ENCODE data around the gene STK39.

DNA sequence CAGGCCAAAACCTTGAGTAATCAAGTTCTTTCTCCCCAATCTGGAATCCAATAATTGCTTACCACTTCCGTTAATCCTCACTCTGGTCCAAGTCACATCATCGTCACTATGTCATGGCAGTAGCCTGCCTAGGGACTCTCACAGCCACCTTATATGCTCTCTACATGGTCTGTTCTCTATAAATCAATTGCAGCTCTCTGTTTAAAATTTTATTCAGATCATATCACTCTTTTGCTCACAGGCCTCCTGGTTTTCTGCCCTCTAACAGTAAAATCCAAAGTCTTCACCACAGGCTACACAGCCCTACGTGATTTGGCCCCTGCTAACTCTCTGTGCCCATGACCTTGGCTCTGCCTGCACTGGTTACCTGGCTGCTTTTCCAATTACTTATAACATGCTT lies 188.7 kb downstream of the STK39 start:
- TF ChIP-seq, protein P1, sequence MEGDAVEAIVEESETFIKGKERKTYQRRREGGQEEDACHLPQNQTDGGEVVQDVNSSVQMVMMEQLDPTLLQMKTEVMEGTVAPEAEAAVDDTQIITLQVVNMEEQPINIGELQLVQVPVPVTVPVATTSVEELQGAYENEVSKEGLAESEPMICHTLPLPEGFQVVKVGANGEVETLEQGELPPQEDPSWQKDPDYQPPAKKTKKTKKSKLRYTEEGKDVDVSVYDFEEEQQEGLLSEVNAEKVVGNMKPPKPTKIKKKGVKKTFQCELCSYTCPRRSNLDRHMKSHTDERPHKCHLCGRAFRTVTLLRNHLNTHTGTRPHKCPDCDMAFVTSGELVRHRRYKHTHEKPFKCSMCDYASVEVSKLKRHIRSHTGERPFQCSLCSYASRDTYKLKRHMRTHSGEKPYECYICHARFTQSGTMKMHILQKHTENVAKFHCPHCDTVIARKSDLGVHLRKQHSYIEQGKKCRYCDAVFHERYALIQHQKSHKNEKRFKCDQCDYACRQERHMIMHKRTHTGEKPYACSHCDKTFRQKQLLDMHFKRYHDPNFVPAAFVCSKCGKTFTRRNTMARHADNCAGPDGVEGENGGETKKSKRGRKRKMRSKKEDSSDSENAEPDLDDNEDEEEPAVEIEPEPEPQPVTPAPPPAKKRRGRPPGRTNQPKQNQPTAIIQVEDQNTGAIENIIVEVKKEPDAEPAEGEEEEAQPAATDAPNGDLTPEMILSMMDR (IDR thresholded peaks at IDR 0.05) = no peak
- no peak for TF ChIP-seq EZH2 (IDR thresholded peaks at IDR 0.05; ENCODE audit: borderline replicate concordance, insufficient read depth, low read depth, low read length, poor library complexity, severe bottlenecking)

Measured in B cell (primary cell).